HL-60 (cell line): ENCODE measurements around the gene PARD3.

Experiments used
- GABPA ChIP-seq: IDR thresholded peaks from 2 replicates; pipeline ENCODE4 v1.6.1; 2012; ENCODE audit warnings: low read depth
- POLR2AphosphoS5 ChIP-seq: IDR thresholded peaks from 2 replicates; pipeline ENCODE4 v1.6.1; 2012; ENCODE audit warnings: low read depth
- SPI1 ChIP-seq: IDR thresholded peaks from 2 replicates; pipeline ENCODE4 v1.6.1; 2012; ENCODE audit warnings: low read depth, mild to moderate bottlenecking, borderline replicate concordance
- TF ChIP-seq, protein P1 (sequence below): IDR thresholded peaks from one replicate; pipeline ENCODE4 v1.5.1; 2011; ENCODE audit warnings: low read length, control low read depth, inconsistent platforms; ENCODE audit not compliant: insufficient read depth
- TF ChIP-seq, protein P2 (sequence below): IDR thresholded peaks from 2 replicates; pipeline ENCODE4 v1.6.1; 2012; ENCODE audit warnings: low read depth; ENCODE audit not compliant: insufficient replicate concordance

DNA sequence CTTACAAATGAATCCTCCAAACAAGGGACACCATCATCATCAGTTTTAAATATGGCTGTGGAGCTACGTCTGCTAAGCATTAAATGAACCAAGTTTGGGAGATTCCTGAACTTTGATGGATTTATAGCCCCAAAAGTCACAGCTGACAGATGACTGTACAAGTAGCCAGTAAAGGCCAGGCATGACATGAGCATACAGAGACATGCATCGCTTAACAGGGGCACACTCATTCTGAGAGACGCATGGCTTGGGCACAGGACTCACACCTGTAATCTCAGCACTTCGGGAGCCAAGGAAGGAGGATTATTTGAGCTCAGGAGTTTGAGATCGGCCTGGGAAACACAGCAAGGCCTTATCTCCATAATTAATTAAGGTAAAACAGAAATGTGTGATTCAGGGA, 166.2 kb downstream of the PARD3 start:
- TF ChIP-seq, protein P1, sequence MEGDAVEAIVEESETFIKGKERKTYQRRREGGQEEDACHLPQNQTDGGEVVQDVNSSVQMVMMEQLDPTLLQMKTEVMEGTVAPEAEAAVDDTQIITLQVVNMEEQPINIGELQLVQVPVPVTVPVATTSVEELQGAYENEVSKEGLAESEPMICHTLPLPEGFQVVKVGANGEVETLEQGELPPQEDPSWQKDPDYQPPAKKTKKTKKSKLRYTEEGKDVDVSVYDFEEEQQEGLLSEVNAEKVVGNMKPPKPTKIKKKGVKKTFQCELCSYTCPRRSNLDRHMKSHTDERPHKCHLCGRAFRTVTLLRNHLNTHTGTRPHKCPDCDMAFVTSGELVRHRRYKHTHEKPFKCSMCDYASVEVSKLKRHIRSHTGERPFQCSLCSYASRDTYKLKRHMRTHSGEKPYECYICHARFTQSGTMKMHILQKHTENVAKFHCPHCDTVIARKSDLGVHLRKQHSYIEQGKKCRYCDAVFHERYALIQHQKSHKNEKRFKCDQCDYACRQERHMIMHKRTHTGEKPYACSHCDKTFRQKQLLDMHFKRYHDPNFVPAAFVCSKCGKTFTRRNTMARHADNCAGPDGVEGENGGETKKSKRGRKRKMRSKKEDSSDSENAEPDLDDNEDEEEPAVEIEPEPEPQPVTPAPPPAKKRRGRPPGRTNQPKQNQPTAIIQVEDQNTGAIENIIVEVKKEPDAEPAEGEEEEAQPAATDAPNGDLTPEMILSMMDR, result no peak
- TF ChIP-seq GABPA, result no peak
- TF ChIP-seq, protein P2, sequence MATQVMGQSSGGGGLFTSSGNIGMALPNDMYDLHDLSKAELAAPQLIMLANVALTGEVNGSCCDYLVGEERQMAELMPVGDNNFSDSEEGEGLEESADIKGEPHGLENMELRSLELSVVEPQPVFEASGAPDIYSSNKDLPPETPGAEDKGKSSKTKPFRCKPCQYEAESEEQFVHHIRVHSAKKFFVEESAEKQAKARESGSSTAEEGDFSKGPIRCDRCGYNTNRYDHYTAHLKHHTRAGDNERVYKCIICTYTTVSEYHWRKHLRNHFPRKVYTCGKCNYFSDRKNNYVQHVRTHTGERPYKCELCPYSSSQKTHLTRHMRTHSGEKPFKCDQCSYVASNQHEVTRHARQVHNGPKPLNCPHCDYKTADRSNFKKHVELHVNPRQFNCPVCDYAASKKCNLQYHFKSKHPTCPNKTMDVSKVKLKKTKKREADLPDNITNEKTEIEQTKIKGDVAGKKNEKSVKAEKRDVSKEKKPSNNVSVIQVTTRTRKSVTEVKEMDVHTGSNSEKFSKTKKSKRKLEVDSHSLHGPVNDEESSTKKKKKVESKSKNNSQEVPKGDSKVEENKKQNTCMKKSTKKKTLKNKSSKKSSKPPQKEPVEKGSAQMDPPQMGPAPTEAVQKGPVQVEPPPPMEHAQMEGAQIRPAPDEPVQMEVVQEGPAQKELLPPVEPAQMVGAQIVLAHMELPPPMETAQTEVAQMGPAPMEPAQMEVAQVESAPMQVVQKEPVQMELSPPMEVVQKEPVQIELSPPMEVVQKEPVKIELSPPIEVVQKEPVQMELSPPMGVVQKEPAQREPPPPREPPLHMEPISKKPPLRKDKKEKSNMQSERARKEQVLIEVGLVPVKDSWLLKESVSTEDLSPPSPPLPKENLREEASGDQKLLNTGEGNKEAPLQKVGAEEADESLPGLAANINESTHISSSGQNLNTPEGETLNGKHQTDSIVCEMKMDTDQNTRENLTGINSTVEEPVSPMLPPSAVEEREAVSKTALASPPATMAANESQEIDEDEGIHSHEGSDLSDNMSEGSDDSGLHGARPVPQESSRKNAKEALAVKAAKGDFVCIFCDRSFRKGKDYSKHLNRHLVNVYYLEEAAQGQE, result no peak
- no peak for TF ChIP-seq SPI1
- no peak for TF ChIP-seq POLR2AphosphoS5
